ENCODE data around the gene PICALM.
A peak's percentile ranks its signal among the peaks of the same experiment; 100 is the strongest.
"Not testable (repeated sequence)": the region's sequence is repeated elsewhere in the genome, so short reads cannot be mapped to it uniquely, and the experiment has no call there.

PICALM gene

DNA sequence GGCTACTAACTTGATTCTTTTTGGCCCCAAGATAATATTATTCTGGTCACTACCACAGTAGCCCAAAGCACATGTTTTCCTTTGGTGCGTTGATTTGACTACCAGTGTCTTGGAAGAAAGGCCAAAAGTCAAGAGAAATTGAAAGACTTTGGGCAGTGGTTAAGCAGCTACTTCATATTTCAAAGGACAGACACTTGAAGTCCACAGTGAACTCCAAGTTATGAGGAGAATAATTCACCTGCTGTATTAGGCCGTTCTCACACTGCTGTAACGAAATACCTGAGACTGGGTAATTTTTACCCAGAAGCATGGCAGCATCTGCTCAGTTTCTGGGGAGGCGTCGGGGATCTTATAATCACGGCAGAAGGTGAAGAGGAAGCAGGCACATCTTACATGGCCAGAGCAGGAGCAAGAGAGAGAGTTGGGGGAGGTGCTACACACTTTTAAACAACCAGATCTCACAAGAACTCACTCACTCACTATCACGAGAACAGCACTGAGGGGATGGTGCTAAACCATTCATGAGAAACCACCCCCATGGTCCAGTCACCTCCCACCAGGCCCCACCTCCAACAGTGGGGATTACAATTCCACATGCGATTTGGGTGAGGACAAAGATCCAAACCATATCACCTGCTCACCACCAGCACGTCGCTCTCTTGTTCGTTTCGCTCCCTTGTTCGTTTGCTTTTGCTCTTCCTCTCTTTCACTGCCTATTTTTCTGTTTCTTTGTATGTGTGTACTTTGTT, 40.2 kb upstream of the PICALM start:
- no peak overlapping the region for H3K4me3 ChIP-seq (ENCODE audit: low read depth, low read length)
- no peak for DNase-seq (ENCODE audit: low read depth)
- TF ChIP-seq, protein P1, sequence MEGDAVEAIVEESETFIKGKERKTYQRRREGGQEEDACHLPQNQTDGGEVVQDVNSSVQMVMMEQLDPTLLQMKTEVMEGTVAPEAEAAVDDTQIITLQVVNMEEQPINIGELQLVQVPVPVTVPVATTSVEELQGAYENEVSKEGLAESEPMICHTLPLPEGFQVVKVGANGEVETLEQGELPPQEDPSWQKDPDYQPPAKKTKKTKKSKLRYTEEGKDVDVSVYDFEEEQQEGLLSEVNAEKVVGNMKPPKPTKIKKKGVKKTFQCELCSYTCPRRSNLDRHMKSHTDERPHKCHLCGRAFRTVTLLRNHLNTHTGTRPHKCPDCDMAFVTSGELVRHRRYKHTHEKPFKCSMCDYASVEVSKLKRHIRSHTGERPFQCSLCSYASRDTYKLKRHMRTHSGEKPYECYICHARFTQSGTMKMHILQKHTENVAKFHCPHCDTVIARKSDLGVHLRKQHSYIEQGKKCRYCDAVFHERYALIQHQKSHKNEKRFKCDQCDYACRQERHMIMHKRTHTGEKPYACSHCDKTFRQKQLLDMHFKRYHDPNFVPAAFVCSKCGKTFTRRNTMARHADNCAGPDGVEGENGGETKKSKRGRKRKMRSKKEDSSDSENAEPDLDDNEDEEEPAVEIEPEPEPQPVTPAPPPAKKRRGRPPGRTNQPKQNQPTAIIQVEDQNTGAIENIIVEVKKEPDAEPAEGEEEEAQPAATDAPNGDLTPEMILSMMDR (IDR thresholded peaks at IDR 0.05; ENCODE audit: control insufficient read depth, extremely low read depth, insufficient read depth) = no peak

DNA sequence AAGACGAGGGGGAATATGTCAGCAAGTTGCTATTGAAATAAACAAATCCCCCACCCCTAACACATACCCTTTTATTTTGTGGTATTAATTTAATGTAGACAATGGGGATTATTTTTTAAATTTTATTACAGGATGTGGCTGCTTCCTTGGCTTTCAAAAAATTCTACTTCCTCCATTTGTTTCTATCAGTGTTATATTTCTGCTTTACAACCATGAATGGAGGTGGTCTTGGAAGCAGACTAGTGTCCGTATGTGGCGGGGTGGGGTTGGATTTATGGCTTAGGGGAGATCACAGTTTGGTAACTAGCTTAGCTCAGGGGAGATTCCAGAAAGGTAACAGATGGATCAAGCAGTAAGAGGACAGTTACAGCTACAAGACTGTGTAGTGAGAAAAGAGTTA, 39.3 kb upstream of the PICALM start:
- TF ChIP-seq, protein P1 (IDR thresholded peaks at IDR 0.05; ENCODE audit: control insufficient read depth, extremely low read depth, insufficient read depth) = no peak
- no peak overlapping the region for H3K4me3 ChIP-seq (ENCODE audit: low read depth, low read length)
- no peak for DNase-seq (ENCODE audit: low read depth)

DNA sequence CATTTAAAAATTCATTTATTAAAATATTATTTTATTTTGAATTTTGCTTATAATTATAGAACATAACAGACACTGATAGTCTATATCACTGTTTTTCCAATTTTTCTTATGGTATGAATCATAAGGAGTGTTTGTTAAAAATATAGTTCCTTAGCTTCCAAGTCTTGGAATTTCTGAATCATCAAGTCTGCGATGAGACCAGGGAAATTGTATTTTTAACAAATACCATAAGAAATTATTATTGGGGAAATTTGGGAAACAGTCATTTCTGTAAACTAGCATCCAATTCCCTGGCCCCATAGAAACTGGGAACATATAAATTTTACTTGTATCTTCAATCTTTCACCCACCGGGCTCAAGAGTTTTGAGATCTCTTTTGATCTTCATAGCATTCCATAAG, 38.0 kb upstream of the PICALM start:
- H3K4me3 ChIP-seq (ENCODE audit: low read depth, low read length) = no peak overlapping the region
- TF ChIP-seq, protein P1 (IDR thresholded peaks at IDR 0.05; ENCODE audit: control insufficient read depth, extremely low read depth, insufficient read depth) = no peak
- no peak for DNase-seq (ENCODE audit: low read depth)

DNA sequence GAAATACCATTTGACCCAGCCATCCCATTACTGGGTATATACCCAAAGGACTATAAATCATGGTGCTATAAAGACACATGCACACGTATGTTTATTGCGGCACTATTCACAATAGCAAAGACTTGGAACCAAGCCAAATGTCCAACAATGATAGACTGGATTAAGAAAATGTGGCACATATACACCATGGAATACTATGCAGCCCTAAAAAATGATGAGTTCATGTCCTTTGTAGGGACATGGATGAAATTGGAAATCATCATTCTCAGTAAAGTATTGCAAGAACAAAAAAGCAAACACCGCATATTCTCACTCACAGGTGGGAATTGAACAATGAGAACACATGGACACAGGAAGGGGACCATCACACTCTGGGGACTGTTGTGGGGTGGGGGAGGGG, 37.1 kb upstream of the PICALM start:
- not testable (repeated sequence) for H3K4me3 ChIP-seq (ENCODE audit: low read depth, low read length); DNase-seq (ENCODE audit: low read depth)

DNA sequence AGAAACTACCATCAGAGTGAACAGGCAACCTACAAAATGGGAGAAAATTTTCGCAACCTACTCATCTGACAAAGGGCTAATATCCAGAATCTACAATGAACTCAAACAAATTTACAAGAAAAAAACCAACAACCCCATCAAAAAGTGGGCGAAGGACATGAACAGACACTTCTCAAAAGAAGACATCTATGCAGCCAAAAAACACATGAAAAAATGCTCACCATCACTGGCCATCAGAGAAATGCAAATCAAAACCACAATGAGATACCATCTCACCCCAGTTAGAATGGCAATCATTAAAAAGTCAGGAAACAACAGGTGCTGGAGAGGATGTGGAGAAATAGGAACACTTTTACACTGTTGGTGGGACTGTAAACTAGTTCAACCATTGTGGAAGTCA, 36.7 kb upstream of the PICALM start:
- H3K4me3 ChIP-seq (ENCODE audit: low read depth, low read length); DNase-seq (ENCODE audit: low read depth): not testable (repeated sequence)

DNA sequence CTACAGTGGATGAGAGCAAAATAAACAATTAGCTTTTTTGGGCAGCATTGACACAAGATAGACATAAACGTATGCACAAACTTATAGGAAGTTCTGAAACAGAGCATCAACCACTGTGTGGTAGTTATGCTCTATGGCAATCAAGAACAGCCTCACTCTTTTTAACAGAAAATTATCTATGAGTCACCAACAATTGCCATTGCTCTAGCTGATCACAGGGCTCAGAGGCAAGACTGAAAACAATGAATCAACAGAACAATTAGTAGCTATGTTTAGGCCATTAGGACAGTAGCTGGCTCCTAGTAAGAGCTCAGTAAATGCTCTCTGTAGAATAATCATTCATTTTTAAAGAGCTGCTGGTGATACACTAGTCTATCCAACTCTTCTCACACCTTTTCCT, 34.9 kb upstream of the PICALM start:
- no peak for DNase-seq (ENCODE audit: low read depth)
- TF ChIP-seq, protein P1 (IDR thresholded peaks at IDR 0.05; ENCODE audit: control insufficient read depth, extremely low read depth, insufficient read depth) = no peak
- H3K4me3 ChIP-seq (ENCODE audit: low read depth, low read length) = no peak overlapping the region

DNA sequence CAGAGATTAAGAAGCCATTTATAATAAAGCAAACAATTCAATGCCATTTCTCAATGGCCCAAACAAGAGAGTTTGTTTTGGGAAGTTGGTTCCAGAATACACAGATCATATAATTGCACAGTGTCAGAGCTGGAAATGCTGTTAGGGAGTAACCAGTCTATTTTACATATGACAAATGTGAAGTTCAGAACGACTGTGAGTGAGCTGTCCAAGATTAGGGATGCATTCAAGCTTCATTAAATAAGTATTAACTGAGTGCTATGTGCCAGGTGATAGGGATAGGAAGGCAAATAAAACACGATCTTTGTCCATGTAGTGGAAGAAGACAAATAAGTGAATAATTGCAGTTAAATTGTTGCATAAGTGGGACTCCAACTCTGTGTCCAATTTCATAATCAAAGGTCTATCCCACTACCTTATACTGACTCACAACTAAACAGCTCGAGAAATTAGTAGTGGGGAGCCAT, 33.1 kb upstream of the PICALM start:
- peak; percentile 14 for DNase-seq (ENCODE audit: low read depth)
- no peak overlapping the region for H3K4me3 ChIP-seq (ENCODE audit: low read depth, low read length)
- TF ChIP-seq, protein P1 (IDR thresholded peaks at IDR 0.05; ENCODE audit: control insufficient read depth, extremely low read depth, insufficient read depth) = no peak

DNA sequence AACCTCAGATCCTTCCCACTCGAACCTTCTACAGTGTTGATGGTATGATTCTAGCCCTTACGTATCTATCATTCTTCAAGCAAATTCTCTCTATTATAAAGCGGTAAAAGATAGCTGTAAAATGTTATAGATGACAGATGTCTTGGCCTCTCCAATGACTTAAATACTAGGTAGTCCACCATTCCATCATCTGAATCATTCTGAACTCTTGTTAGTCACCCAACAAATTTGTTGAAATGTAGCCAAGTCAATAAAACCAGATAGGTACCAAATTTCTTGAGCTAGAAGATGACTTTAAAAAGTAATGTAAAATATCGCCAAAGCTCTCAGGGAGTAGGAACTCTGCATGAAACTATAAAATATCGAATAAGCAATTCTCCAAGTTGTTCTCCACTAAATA, 32.6 kb upstream of the PICALM start:
- H3K4me3 ChIP-seq (ENCODE audit: low read depth, low read length) = no peak overlapping the region
- TF ChIP-seq, protein P1 (IDR thresholded peaks at IDR 0.05; ENCODE audit: control insufficient read depth, extremely low read depth, insufficient read depth) = no peak
- DNase-seq (ENCODE audit: low read depth) = no peak

Data from LNCaP clone FGC (cell line).